ENCODE measurements around the gene HOXB3. TPM values are rescaled to one million over a fixed set of nuclear protein-coding genes. Genes with fewer than 3 reads are reported as not detected.

Gene HOXB3
- total RNA-seq, 1 donor from 2014 or later: not detected

DNA sequence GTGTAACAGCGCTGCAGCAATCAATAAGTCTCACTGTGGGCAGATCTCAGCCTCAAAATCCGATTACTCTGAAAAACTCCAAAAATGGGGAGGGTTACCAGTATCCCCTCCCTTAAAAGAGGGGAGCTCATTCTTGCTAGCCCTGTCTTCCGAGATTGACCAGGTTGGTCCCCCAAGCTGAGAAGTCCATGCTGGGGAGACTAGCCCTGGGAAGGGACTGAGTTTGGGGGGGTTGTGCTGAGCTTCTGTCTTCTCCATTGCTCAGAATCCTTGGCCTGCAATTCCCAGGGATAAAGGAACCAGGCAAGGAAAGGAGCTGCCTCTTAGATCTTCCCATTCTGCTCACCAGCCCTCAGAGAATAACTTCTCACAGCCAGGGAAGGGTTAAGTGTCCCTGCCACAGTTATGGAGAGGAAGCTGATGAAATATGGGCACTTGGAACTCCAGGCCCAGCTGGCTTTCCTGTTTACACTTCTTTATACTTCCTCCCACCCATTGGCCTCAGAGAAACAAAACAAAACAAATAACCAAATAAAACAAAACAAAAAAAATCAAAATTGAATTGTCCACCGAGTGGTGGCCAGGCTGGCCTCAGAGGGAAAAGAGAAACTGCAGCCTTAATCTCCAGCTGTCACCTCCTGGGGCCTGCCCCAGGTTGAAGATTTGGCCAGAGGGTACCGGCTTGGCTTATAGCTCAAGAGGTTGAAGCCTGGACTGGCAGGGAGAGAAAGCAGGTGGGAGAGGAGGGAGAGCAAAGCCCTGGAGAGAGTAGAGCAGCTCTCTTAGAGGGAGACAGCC lies 2.6 kb downstream of the HOXB3 start:
- no peak overlapping the region for H3K9ac ChIP-seq
- H3K4me3 ChIP-seq: no peak overlapping the region
- peaks cover 4% of the 10 kb centered on the region for H3K4me1 Mint-ChIP-seq
- no peak overlapping the region for H3K27ac ChIP-seq
- DNase-seq (ENCODE audit: low spot score): no peak
- H3K4me3 Mint-ChIP-seq: no peak overlapping the region
- no peak overlapping the region for H2AFZ ChIP-seq (replicated peaks)
- TF ChIP-seq, protein P1, sequence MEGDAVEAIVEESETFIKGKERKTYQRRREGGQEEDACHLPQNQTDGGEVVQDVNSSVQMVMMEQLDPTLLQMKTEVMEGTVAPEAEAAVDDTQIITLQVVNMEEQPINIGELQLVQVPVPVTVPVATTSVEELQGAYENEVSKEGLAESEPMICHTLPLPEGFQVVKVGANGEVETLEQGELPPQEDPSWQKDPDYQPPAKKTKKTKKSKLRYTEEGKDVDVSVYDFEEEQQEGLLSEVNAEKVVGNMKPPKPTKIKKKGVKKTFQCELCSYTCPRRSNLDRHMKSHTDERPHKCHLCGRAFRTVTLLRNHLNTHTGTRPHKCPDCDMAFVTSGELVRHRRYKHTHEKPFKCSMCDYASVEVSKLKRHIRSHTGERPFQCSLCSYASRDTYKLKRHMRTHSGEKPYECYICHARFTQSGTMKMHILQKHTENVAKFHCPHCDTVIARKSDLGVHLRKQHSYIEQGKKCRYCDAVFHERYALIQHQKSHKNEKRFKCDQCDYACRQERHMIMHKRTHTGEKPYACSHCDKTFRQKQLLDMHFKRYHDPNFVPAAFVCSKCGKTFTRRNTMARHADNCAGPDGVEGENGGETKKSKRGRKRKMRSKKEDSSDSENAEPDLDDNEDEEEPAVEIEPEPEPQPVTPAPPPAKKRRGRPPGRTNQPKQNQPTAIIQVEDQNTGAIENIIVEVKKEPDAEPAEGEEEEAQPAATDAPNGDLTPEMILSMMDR (IDR thresholded peaks at IDR 0.05): no peak
- no peak for TF ChIP-seq EZH2 (IDR thresholded peaks at IDR 0.05)
- H3K9me3 ChIP-seq (ENCODE audit: low read depth): no peaks in the 10 kb centered on the region
- H3K9me3 Mint-ChIP-seq: peaks cover 14% of the 10 kb centered on the region
- H3K27me3 Mint-ChIP-seq (ENCODE audit: insufficient read depth, low read depth): peaks cover 97% of the 10 kb centered on the region
- no peak overlapping the region for H3K27ac Mint-ChIP-seq
- peaks cover 93% of the 10 kb centered on the region for H4K20me1 ChIP-seq (ENCODE audit: low read depth)
- no peaks in the 10 kb centered on the region for H3K79me2 ChIP-seq (ENCODE audit: low read depth)
- H3K4me2 ChIP-seq: no peak overlapping the region
- peaks cover 100% of the 10 kb centered on the region for H3K27me3 ChIP-seq
- H3K4me1 ChIP-seq: no peaks in the 10 kb centered on the region
- H3K36me3 ChIP-seq: no peaks in the 10 kb centered on the region
- no peaks in the 10 kb centered on the region for H3F3A ChIP-seq (ENCODE audit: low read depth)
- H3K36me3 Mint-ChIP-seq: no peaks in the 10 kb centered on the region

DNA sequence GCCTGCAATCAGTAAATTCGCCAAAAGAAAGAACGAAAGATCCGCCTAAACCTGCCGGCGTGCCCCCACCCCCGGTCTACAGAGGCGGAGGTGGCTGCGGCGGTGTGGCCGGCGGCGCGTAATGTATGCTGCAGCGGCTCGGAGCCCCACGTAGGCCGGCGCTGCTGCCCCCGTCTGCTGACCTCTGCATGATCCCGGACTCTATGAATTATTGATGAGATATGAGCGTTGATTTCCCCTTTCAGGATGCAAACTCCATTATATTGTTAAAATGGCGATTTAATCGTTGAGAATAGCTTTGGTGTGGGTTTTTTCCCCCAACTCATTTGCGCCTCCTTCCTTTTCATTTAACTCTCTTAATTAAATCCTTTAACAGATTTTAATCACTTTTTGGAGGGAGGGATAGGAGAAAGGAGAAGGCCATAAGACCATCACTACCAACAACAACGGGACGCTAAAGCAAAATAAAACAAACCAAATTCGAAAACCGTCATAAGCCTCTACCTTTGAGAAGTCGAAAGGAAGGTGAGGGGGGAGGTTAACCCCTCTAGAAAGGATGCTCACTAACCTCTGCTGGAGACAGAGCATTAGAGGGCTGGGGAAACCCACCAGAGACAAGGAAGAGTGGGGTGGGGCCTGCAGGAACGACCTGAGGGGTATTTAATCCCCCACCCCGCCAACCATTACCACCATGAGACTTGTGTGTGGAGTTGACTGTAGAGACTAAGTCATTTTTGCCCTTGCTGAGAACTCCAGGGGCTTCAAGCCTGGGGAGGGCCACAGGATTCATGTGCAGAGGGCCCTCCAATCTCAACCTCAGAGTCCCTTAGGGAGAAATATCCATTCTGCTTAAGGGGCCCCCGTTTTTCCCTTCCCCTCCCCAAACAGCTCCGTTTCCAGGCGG lies 3.4 kb downstream of the HOXB3 start:
- Histone ChIP-seq H3K27ac (no peak overlapping the region), H3K9me3 (ENCODE audit: low read depth) (no peaks in the 10 kb centered on the region), H2AFZ (replicated peaks) (no peak overlapping the region), H3K4me1 (no peaks in the 10 kb centered on the region), H3K4me3 (no peak overlapping the region), H4K20me1 (ENCODE audit: low read depth) (peaks cover 93% of the 10 kb centered on the region), H3F3A (ENCODE audit: low read depth) (no peaks in the 10 kb centered on the region), H3K36me3 (no peaks in the 10 kb centered on the region), H3K79me2 (ENCODE audit: low read depth) (no peaks in the 10 kb centered on the region), H3K4me2 (no peak overlapping the region), H3K27me3 (peaks cover 100% of the 10 kb centered on the region), H3K9ac (no peak overlapping the region)
- Mint-ChIP-seq H3K4me3 (no peak overlapping the region), H3K4me1 (peaks cover 4% of the 10 kb centered on the region), H3K27ac (no peak overlapping the region), H3K9me3 (peaks cover 14% of the 10 kb centered on the region), H3K27me3 (ENCODE audit: insufficient read depth, low read depth) (peaks cover 98% of the 10 kb centered on the region), H3K36me3 (no peaks in the 10 kb centered on the region)
- TF ChIP-seq EZH2 (IDR thresholded peaks at IDR 0.05): peak; percentile 99
- peak; percentile 99 for TF ChIP-seq EZH2phosphoT487 (IDR thresholded peaks at IDR 0.05)
- TF ChIP-seq, protein P1 (IDR thresholded peaks at IDR 0.05): no peak
- no peak for DNase-seq (ENCODE audit: low spot score)

DNA sequence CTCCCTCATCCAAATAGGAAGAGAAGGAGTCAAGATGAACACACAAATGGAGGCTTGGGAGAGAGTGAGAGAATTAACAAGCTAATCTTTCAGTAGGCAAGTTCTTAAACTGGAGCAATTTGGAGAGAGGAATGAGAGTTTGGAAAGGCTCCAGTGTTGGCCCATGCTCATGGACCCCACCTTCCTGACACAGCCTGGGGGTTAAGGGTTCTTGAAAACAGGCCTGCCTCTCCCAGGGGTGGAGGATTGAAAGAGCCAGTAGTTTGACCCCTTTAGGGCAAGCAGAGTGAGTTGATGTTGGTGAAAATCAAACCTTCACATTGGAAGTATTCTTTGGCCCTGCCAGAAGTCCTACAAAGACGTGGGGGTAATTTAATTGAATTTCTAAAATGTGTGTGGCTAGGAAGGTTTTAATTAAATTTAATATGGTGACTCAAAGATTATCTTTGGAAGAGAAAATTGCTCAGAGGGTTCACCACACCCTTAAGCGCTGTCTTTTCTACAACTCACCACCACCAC lies 5.8 kb downstream of the HOXB3 start:
- DNase-seq (ENCODE audit: low spot score): no peak
- TF ChIP-seq EZH2 (IDR thresholded peaks at IDR 0.05): no peak
- TF ChIP-seq, protein P1 (IDR thresholded peaks at IDR 0.05): no peak
- TF ChIP-seq EZH2phosphoT487 (IDR thresholded peaks at IDR 0.05): no peak
- Histone ChIP-seq H3K9me3 (ENCODE audit: low read depth) (no peaks in the 10 kb centered on the region), H3K27ac (no peak overlapping the region), H3K9ac (no peak overlapping the region), H3K79me2 (ENCODE audit: low read depth) (no peaks in the 10 kb centered on the region), H2AFZ (replicated peaks) (no peak overlapping the region), H3K4me3 (no peak overlapping the region), H3K4me2 (no peak overlapping the region), H4K20me1 (ENCODE audit: low read depth) (peaks cover 94% of the 10 kb centered on the region), H3K36me3 (no peaks in the 10 kb centered on the region), H3K27me3 (peaks cover 100% of the 10 kb centered on the region), H3K4me1 (no peaks in the 10 kb centered on the region), H3F3A (ENCODE audit: low read depth) (no peaks in the 10 kb centered on the region)
- H3K27me3 Mint-ChIP-seq (ENCODE audit: insufficient read depth, low read depth): peaks cover 98% of the 10 kb centered on the region
- no peak overlapping the region for H3K4me3 Mint-ChIP-seq
- H3K9me3 Mint-ChIP-seq: peaks cover 16% of the 10 kb centered on the region
- H3K27ac Mint-ChIP-seq: no peak overlapping the region
- H3K4me1 Mint-ChIP-seq: peaks cover 4% of the 10 kb centered on the region
- no peaks in the 10 kb centered on the region for H3K36me3 Mint-ChIP-seq

All from neural progenitor cell (in vitro differentiated cells).